Measurements from ENCODE around the gene KRT73.

The KRT73 gene

GRCh38 chr12:52585946-52586345 lies 32.4 kb downstream of the KRT73 start:
- no peak for DNase-seq (ENCODE audit: low spot score)
- no peak for TF ChIP-seq CTCF (IDR thresholded peaks at IDR 0.05; ENCODE audit: extremely low read depth, missing control alignments)

- no peak for TF ChIP-seq CTCF (IDR thresholded peaks at IDR 0.05; ENCODE audit: extremely low read depth, missing control alignments)
- DNase-seq (ENCODE audit: low spot score) = no peak
Observed at GRCh38 chr12:52585066-52585465, 33.3 kb downstream of the KRT73 start.

DNA sequence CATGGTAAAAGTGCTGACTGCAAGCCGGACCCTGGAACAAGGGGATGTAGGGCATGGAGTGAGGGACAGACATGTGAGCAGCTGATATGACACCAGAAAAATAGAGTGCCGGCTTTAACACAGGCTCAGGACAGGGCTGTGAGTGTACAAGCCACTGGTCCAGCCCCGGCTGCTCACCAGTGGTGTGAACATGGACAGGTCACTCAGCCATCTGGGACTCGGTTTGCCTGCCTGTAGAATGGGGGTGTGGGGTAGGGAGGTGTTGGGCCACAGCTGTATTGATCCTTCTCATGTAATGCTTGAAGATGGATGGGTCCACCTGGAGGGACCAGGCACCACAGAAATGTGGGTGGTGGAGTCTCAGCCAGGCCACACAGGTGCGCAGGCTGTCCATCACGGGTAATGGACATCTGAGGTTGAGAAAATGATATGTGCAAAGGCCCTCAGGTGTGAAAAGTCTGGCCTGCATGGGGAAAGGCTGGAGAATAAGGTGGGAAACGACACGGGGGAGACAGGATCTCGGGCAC lies 34.1 kb downstream of the KRT73 start:
- no peak for DNase-seq (ENCODE audit: low spot score)
- TF ChIP-seq CTCF (IDR thresholded peaks at IDR 0.05; ENCODE audit: extremely low read depth, missing control alignments) = no peak

DNA sequence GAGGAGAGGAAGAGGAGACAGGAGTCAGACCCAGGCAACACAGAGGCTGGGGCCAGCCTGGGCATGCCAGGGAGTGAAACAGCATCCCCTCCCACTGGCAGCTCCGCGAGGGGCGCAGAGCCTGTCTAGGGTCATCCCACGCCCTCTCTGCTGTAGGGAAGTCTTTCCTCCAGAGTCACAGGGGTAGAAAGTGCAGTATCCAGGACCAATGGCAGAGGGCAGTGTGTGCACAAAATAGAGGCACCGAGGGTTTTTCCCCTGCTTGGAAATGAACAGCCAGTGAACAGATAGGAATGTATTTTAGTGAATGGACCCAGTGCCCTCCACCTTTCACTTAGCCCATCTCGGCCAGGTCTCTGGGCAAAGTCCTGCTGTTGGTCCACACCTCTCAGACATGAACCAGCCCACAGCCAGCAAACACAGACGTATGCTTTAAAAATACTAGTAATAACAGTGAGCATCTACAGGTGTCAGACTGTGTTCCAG lies 35.3 kb downstream of the KRT73 start:
- TF ChIP-seq CTCF (IDR thresholded peaks at IDR 0.05; ENCODE audit: extremely low read depth, missing control alignments) = peak; percentile 56

GRCh38 chr12:52582486-52582885 lies 35.9 kb downstream of the KRT73 start:
- no peak for TF ChIP-seq CTCF (IDR thresholded peaks at IDR 0.05; ENCODE audit: extremely low read depth, missing control alignments)
- no peak for DNase-seq (ENCODE audit: low spot score)

More for the DNA sequence above, 35.3 kb downstream of the KRT73 start:
- DNase-seq (ENCODE audit: low spot score) = peak; percentile 71

DNA sequence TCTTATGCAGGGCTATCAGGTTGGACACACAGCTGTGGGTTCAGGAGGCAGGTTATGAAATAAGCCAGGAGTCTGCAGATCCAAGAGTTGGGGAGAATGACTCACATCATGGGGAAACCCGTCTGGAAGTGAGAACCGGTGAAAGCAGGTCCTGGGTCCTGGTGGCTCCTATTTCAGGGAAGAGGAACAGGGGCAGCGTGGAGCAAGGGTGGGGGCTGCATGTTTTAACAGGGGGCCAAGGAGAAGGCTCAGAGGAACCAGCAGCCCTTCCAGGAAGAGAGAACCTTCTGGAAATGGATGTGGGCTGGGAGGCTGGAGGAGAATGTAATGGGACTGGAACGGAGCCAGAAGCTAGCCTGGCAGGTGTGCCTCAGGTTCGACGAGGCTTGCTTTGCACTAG lies 36.9 kb downstream of the KRT73 start:
- no peak for TF ChIP-seq CTCF (IDR thresholded peaks at IDR 0.05; ENCODE audit: extremely low read depth, missing control alignments)
- DNase-seq (ENCODE audit: low spot score) = no peak

- no peak for DNase-seq (ENCODE audit: low spot score)
- TF ChIP-seq CTCF (IDR thresholded peaks at IDR 0.05; ENCODE audit: extremely low read depth, missing control alignments) = no peak
Observed at GRCh38 chr12:52581066-52581465, 37.3 kb downstream of the KRT73 start.
